Gastroesophageal sphincter (tissue), 3 donors: ENCODE measurements around the gene SLC35G3.

ENCODE experiments used
- CTCF ChIP-seq, 4 experiments: fragments of 200-600 bp in 2 of 4; fragments of 450-650 bp in 2 of 4; sonication (generic) in 1 of 4; IDR thresholded peaks; one replicate each; pipeline ENCODE4 v1.5.1; 2017 to 2019; ENCODE audit warnings: antibody characterized with exemption in 4 of 4, mild to moderate bottlenecking in 2 of 4, moderate library complexity in 2 of 4
- POLR2AphosphoS5 ChIP-seq: sonication (generic); formaldehyde crosslinking; IDR thresholded peaks from one replicate; pipeline ENCODE4 v1.6.1; 2017; ENCODE audit warnings: antibody characterized with exemption

- TF ChIP-seq CTCF (IDR thresholded peaks at IDR 0.05) (no peak), POLR2AphosphoS5 (no peak)
These were observed 1.5 kb downstream of the SLC35G3 start for GRCh38 chr17:35192708-35193107.
